HG03108 (cell line): ENCODE results near the gene SNX21.
A peak's percentile ranks its signal among the peaks of the same experiment; 100 is the strongest.
"Not testable (repeated sequence)": the region's sequence is repeated elsewhere in the genome, so short reads cannot be mapped to it uniquely, and the experiment has no call there.

Experiments
- ATAC-seq: cut with Tn5 transposase; IDR thresholded peaks from one replicate; pipeline ENCODE4 v1.9.1; 2021; ENCODE audit warnings: moderate library complexity; ENCODE audit not compliant: unreplicated experiment

Gene SNX21

GRCh38 chr20:45822857-45823256 is 10.7 kb upstream of the SNX21 start:
- no peak for ATAC-seq

GRCh38 chr20:45823949-45824835 is 9.4 kb upstream of the SNX21 start:
- no peak for ATAC-seq

- no peak for ATAC-seq
These were observed 7.1 kb upstream of the SNX21 start for GRCh38 chr20:45826381-45827019.

GRCh38 chr20:45827030-45827652 is 6.5 kb upstream of the SNX21 start, which contains the start of gene TNNC2:
TSS of gene TNNC2 (minus strand) at chr20:45827312. CDS start at chr20:45827248, 64 bp downstream.
- no peak for ATAC-seq

- no peak for ATAC-seq
These were observed 5.9 kb upstream of the SNX21 start for GRCh38 chr20:45827712-45828111.

- ATAC-seq = no peak
These were observed 5.0 kb upstream of the SNX21 start for GRCh38 chr20:45828589-45828988.

GRCh38 chr20:45829673-45830106 is 3.9 kb upstream of the SNX21 start:
- not testable (repeated sequence) for ATAC-seq

- ATAC-seq = no peak
These were observed 980 bp upstream of the SNX21 start for GRCh38 chr20:45832619-45833018.

GRCh38 chr20:45833883-45834796 is 541 bp downstream of the SNX21 start:
- ATAC-seq = no peak

- ATAC-seq = no peak
These were observed 1.2 kb downstream of the SNX21 start for GRCh38 chr20:45834797-45835161.

- ATAC-seq = no peak
These were observed 1.7 kb downstream of the SNX21 start for GRCh38 chr20:45835329-45835765.

GRCh38 chr20:45835825-45836224 is 2.2 kb downstream of the SNX21 start:
- ATAC-seq = no peak

GRCh38 chr20:45836841-45837240 is 3.2 kb downstream of the SNX21 start:
- no peak for ATAC-seq

GRCh38 chr20:45840700-45841198 is 7.2 kb downstream of the SNX21 start:
- ATAC-seq = no peak

GRCh38 chr20:45841407-45842129 is 8.0 kb downstream of the SNX21 start:
- ATAC-seq = no peak

GRCh38 chr20:45842169-45842812 is 8.7 kb downstream of the SNX21 start:
- peak; percentile 63 for ATAC-seq

- no peak for ATAC-seq
These were observed 9.9 kb downstream of the SNX21 start for GRCh38 chr20:45843506-45843905.

GRCh38 chr20:45845452-45845851 is 11.9 kb downstream of the SNX21 start:
- no peak for ATAC-seq

- no peak for ATAC-seq
These were observed 14.8 kb downstream of the SNX21 start for GRCh38 chr20:45848421-45848820.
